Memory B cell (primary cell): ENCODE data around the gene VSIG10L.

Source experiments
- ATAC-seq: fragments of 150-1000 bp; cut with Tn5 transposase; 2 replicates; pipeline ENCODE4 v1.10.0; 2021; ENCODE audit warnings: low read depth, mild to moderate bottlenecking, moderate library complexity
- DNase-seq, 2 donors: peaks; one replicate each; pipeline ENCODE4 v3.0.0; 2022; ENCODE audit warnings: low spot score in 2 of 2
- H3K27ac Mint-ChIP-seq: one replicate; pipeline ENCODE4 v1.8.0; 2022; ENCODE audit warnings: mild to moderate bottlenecking, moderate library complexity, mixed read lengths
- H3K27me3 Mint-ChIP-seq: one replicate; pipeline ENCODE4 v1.8.0; 2022; ENCODE audit warnings: mixed read lengths
- H3K36me3 Mint-ChIP-seq: one replicate; pipeline ENCODE4 v1.8.0; 2022; ENCODE audit warnings: mild to moderate bottlenecking, mixed read lengths
- H3K4me1 Mint-ChIP-seq: one replicate; pipeline ENCODE4 v1.8.0; 2022; ENCODE audit warnings: mixed read lengths
- H3K4me3 Mint-ChIP-seq: one replicate; pipeline ENCODE4 v1.8.0; 2022; ENCODE audit warnings: mild to moderate bottlenecking, moderate library complexity, mixed read lengths
- H3K9me3 Mint-ChIP-seq: one replicate; pipeline ENCODE4 v1.8.0; 2022; ENCODE audit warnings: mixed read lengths

VSIG10L gene

DNA sequence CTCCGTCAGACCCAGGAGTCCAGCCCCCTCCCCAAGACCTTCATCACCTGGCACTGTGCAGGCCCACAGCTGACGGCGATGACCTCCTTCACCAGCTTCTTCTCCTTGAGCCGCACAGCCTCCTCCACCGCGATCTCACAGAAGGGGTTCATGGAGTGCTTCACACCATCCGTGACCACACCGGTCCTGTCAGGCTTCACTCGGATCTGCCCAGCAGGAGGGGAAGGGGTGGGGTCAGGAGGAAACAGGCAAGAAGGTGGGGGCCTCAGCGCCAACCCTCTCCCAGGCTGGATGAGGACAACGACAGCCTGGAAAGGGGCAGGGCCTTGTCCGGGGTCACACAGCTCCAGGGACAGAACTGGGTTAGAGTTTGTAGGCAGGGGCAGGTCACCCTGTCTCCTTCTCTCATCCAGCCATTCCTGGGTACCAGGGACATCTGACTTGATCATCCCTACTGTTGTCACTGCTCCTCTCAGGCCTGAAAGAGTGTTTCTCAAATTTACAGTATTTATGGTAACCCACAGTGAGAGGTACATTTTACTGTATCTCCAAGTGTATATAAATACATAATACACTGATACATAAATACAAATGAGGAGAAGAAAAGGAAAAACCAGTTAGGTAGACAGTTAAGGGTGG is 12.3 kb upstream of the VSIG10L start:
- Mint-ChIP-seq H3K27ac (no peak overlapping the region), H3K4me3 (no peak overlapping the region), H3K27me3 (no peaks in the 10 kb centered on the region), H3K4me1 (peaks cover 5% of the 10 kb centered on the region), H3K36me3 (peaks cover 27% of the 10 kb centered on the region), H3K9me3 (no peaks in the 10 kb centered on the region)
- no peak for ATAC-seq
- no peak for DNase-seq

GRCh38 chr19:51352783-51353360 is 10.9 kb upstream of the VSIG10L start:
- peaks cover 27% of the 10 kb centered on the region for H3K36me3 Mint-ChIP-seq
- DNase-seq (no peak), ATAC-seq (no peak)
- peaks cover 5% of the 10 kb centered on the region for H3K4me1 Mint-ChIP-seq
- H3K27ac Mint-ChIP-seq, result no peak overlapping the region
- no peaks in the 10 kb centered on the region for H3K9me3 Mint-ChIP-seq
- no peaks in the 10 kb centered on the region for H3K27me3 Mint-ChIP-seq
- H3K4me3 Mint-ChIP-seq, result no peak overlapping the region

DNA sequence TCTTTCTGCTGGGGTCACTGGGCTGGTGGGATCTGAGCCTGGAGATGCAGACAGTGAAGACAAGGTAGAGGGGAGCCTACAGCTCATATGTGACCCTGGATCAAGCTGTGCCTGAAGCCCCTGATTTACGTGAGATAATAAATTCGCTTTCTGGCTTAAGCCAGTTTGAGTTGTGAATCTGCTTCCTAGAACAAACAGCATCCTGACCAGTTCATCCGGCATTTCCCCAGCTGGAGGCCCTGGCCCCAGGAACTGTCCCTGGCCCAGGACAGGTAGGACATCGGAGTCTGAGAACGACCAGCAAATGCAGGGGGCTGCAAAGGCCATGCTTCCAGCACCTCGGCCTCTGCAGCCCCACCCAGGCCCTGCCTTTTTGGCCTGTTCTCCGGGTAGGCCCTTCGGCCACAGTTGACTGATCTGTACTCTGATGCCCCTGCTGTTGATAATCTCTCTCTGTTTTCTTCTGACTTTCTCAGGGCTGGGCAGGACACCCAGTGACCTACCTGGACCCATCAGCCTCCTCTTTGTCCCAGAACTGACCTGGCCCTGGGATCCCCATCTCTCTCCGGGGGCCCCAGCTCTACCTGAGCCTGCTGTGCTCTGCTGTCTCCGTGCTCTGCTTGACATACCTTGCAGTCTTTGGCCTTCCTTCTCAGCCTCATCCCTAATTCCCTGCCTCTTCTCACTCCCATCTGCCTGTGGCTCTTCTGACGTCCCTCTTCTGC is 9.5 kb upstream of the VSIG10L start:
- Mint-ChIP-seq H3K36me3 (peaks cover 29% of the 10 kb centered on the region), H3K4me3 (no peak overlapping the region), H3K9me3 (no peaks in the 10 kb centered on the region), H3K4me1 (peaks cover 6% of the 10 kb centered on the region), H3K27ac (no peak overlapping the region), H3K27me3 (no peaks in the 10 kb centered on the region)
- ATAC-seq (no peak), DNase-seq (no peak)

DNA sequence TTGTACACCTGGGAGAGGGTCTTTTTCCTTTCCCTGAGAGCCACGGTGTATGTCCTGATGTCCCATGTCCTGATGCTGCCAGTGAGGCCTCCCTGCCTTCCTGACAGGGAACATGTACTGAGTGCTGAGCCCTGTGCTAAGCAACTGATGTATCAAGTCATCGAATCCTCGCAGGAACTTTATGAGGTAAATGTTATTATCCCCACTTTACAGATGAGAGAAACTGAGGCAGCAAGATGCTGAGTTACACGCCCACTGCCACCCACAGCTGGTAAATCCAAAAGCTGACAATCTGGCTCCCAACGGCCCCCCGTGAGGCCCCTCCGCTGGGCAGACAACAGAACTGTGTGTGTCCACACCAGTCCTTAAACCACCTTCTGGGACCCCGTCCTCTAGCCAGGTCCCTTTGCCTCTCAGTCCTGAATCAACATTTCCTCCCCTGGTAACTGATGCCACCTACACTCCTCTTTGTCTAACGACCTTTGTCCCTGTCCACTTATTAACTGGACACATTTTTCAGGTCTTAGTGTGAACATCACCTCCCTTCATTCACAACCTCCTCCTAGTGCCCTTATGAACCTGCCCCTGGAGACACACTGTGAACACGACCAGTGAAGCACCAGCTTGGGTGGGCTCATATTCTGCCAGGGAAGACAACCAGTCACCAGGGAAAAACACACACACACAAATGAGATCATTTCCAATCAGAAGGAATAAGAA is 5.4 kb upstream of the VSIG10L start:
- H3K9me3 Mint-ChIP-seq, result no peaks in the 10 kb centered on the region

GRCh38 chr19:51346742-51347141 is 4.8 kb upstream of the VSIG10L start:
- H3K9me3 Mint-ChIP-seq, result no peaks in the 10 kb centered on the region
- no peaks in the 10 kb centered on the region for H3K27me3 Mint-ChIP-seq
- peaks cover 29% of the 10 kb centered on the region for H3K4me1 Mint-ChIP-seq
- H3K27ac Mint-ChIP-seq, result no peak overlapping the region
- no peak for DNase-seq
- no peak for ATAC-seq
- no peak overlapping the region for H3K4me3 Mint-ChIP-seq
- H3K36me3 Mint-ChIP-seq, result peaks cover 15% of the 10 kb centered on the region

More for the DNA sequence above, 5.4 kb upstream of the VSIG10L start:
- ATAC-seq (no peak), DNase-seq (no peak)
- no peaks in the 10 kb centered on the region for H3K27me3 Mint-ChIP-seq
- H3K4me3 Mint-ChIP-seq, result no peak overlapping the region
- peaks cover 27% of the 10 kb centered on the region for H3K4me1 Mint-ChIP-seq
- H3K27ac Mint-ChIP-seq, result peak overlapping the region; percentile 1
- peaks cover 21% of the 10 kb centered on the region for H3K36me3 Mint-ChIP-seq

DNA sequence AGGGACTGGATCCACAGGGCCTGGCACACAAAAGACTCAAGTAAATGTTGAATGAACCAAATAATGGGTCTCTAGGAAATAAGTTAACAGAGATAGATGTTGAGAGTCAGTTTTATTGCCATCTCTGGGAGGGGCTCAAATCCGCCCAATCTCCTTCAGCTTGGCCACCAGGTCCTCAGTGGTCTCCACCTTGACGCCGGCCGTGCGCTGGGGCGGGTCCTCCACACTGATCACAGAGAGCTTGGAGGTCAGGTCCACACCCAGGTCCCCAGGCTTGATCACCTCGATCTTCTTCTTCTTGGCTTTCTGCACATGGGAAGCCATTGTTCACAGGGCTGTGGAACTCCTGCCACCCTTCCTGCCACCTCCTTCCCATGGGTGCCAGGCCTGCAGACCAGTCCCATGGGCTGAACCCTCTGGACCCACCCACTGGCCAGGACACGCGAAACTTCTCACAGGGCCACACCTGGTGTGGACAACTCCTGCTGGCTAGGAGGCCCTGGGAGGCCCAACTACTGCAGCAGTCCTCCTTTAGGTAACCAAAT is 3.2 kb upstream of the VSIG10L start:
- peaks cover 32% of the 10 kb centered on the region for H3K4me1 Mint-ChIP-seq
- H3K36me3 Mint-ChIP-seq, result peaks cover 9% of the 10 kb centered on the region
- no peak for ATAC-seq
- peak overlapping the region; percentile 79 for H3K4me3 Mint-ChIP-seq
- H3K27me3 Mint-ChIP-seq, result no peaks in the 10 kb centered on the region
- H3K9me3 Mint-ChIP-seq, result no peaks in the 10 kb centered on the region
- peak overlapping the region; percentile 94 for H3K27ac Mint-ChIP-seq
- DNase-seq, result no peak

GRCh38 chr19:51342631-51343569 is 961 bp upstream of the VSIG10L start:
- Mint-ChIP-seq H3K27me3 (no peaks in the 10 kb centered on the region), H3K27ac (peak overlapping the region; percentile 63), H3K9me3 (no peaks in the 10 kb centered on the region), H3K4me3 (peak overlapping the region; percentile 2), H3K4me1 (peaks cover 42% of the 10 kb centered on the region), H3K36me3 (peaks cover 6% of the 10 kb centered on the region)
- ATAC-seq (no peak), DNase-seq (no peak)

- DNase-seq (no peak), ATAC-seq (no peak)
- peaks cover 39% of the 10 kb centered on the region for H3K4me1 Mint-ChIP-seq
- no peaks in the 10 kb centered on the region for H3K27me3 Mint-ChIP-seq
- peak overlapping the region; percentile 98 for H3K4me3 Mint-ChIP-seq
- peak overlapping the region; percentile 53 for H3K27ac Mint-ChIP-seq
- H3K9me3 Mint-ChIP-seq, result no peaks in the 10 kb centered on the region
- H3K36me3 Mint-ChIP-seq, result peaks cover 2% of the 10 kb centered on the region
Observed at GRCh38 chr19:51341066-51341465, 873 bp downstream of the VSIG10L start.

DNA sequence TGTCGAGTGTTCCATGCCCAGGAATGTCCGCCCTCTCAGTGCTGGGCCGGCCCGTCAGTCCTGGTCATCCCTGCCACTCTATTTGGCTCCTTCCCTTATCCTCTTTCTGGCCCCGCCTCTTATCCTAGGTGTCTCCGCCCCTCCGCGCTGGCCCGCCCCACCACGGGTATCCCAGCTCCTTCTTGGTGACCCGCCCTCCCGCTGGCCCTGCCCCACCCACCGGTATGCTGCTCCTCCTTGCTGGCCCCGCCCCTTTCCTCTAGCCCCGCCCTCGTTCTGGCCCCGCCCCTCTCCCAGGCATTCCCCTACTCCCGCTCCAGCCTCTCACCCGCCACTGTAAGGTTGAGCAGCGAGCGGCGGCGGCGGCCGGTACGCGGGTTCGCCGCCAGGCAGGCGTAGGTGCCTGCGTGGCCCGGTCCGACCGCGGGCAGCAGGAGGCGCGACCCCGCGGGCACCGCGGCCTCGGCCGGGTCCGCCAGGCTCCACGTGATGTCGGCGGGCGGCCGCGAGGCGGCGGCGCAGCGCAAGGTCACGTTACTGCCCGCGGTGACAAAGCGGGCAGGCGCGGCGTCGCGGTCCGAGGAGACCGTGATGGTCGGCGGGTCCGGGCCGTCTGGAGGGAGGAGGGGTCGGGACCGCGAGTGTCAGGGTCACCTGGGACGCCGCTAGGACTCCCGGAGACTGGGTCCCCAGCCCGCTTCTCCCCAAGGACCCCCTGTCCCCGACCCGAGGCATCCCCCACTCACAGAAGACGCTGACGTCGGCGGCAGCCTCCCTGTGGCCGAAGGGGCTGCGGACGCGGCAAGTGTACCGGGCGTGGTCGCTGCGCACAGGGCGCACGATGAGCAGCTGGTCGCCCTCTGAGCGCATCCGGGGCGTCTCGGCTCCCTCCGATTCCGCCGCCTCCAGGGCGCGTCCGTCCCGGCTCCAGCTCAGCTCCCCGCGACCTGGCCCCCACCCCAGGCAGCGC is 2.0 kb downstream of the VSIG10L start:
- peaks cover 33% of the 10 kb centered on the region for H3K4me1 Mint-ChIP-seq
- no peaks in the 10 kb centered on the region for H3K27me3 Mint-ChIP-seq
- H3K36me3 Mint-ChIP-seq, result peaks cover 2% of the 10 kb centered on the region
- no peaks in the 10 kb centered on the region for H3K9me3 Mint-ChIP-seq
- H3K4me3 Mint-ChIP-seq, result peak overlapping the region; percentile 98
- H3K27ac Mint-ChIP-seq, result peak overlapping the region; percentile 53
- DNase-seq (peak; percentile 80 to 87), ATAC-seq (peak; percentile 68)

DNA sequence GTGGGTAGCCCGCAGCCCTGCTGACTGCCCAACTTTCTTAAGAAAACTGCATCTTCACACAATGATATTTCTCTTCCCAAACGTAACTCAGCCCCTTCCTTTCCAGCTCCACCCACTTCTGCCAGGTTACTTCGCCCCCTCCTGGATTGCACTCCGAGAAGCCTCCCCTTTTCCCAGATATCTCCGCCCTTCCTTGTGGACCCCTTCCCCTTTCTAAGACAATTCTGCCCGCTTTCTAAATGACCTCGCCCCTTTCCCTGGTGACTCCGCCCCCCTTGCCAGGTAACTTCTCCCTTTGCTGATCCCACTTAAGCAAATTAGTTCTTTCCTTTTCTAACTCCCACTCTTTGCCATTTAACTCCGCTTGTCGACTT is 2.6 kb downstream of the VSIG10L start:
- Mint-ChIP-seq H3K27me3 (no peaks in the 10 kb centered on the region), H3K4me1 (peaks cover 29% of the 10 kb centered on the region), H3K36me3 (peaks cover 2% of the 10 kb centered on the region), H3K9me3 (no peaks in the 10 kb centered on the region), H3K4me3 (peak overlapping the region; percentile 98), H3K27ac (peak overlapping the region; percentile 53)
- ATAC-seq (peak; percentile 3), DNase-seq (no peak)

DNA sequence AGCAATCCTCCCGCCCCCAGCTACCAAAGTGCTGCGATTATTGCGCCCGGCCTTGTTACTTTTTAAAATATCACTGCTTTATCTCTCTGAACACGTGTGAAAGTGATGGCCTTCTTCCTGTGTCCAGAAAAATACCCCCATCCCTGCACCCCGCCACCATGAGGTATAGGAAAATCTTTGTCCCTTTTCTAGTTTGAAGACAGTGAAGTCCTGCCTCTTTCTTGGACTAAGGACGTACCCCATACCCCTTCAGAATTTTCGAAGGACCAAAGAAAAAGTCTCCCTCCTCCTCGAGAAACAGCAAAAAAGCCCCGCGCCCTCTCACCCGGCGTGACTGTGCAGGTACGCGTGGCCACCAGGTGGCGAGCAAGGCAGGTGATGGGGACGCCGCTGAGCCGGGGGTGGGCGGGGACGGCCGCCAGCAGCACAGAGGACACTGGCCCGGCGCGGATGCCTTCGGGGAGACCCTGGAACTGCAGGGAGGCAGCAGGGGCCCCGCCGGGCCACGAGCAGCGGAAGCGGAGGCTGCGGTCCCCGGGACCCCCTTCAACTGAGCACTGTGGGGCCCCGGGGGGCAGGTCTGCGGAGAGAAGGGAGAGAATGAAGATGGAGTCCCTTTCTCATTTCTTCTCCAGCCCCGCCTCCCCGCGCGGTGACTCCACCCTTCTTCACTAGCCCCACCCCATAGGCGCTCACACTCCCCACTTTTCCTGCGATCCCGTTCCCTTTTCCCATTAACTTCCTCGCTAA is 3.2 kb downstream of the VSIG10L start:
- Mint-ChIP-seq H3K27me3 (no peaks in the 10 kb centered on the region), H3K4me3 (peak overlapping the region; percentile 98), H3K27ac (peak overlapping the region; percentile 53), H3K9me3 (no peaks in the 10 kb centered on the region), H3K4me1 (peaks cover 24% of the 10 kb centered on the region), H3K36me3 (peaks cover 2% of the 10 kb centered on the region)
- DNase-seq, result peak; percentile 86 to 92
- peak; percentile 70 for ATAC-seq
